Testis (tissue), 2 donors: ENCODE measurements around the gene MRPL52.

Experiments
- CTCF ChIP-seq, 3 experiments: fragments of 450-650 bp in 2 of 3; fragments of 200-600 bp in 1 of 3; sonication (generic) in 1 of 3; IDR thresholded peaks; one replicate each; pipeline ENCODE4 v1.5.1; 2016 to 2019; ENCODE audit warnings: antibody characterized with exemption in 3 of 3, mild to moderate bottlenecking in 2 of 3, moderate library complexity in 1 of 3
- POLR2A ChIP-seq: fragments of 450-650 bp; IDR thresholded peaks from one replicate; pipeline ENCODE4 v1.6.1; 2017; ENCODE audit warnings: antibody characterized with exemption, mild to moderate bottlenecking, moderate library complexity

GRCh38 chr14:22882529-22883172 is 53.0 kb downstream of the MRPL52 start:
- no peak for TF ChIP-seq CTCF (IDR thresholded peaks at IDR 0.05)
- no peak for TF ChIP-seq POLR2A
